ENCODE measurements around the gene FKBP1B. TPM values are rescaled to one million over a fixed set of nuclear protein-coding genes. Genes with fewer than 3 reads are reported as not detected.
A peak's percentile ranks its signal among the peaks of the same experiment; 100 is the strongest.

The FKBP1B gene
- total RNA-seq, 1 experiment from 2014 or later: 59.7 TPM

DNA sequence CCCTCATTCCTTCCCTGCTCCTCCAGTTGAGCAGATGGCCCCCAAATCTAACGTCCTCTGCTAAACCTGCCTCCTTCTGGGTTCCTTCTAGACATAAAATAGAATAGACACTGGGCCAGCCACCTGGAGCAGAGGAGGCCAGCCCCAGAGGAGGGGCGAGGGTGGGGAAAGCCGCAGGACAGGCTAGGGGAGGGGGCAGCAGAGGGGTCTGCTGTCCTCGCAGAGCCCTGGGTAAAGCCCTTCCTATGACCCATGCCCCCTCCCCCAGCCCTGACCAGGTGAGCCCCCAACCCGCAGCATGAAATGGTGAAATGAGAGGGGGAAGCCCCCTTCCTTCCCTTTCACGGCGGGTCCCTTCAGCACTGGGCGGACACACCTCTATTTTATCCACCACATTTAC, 31.8 kb upstream of the FKBP1B start:
- TF ChIP-seq, protein P1, sequence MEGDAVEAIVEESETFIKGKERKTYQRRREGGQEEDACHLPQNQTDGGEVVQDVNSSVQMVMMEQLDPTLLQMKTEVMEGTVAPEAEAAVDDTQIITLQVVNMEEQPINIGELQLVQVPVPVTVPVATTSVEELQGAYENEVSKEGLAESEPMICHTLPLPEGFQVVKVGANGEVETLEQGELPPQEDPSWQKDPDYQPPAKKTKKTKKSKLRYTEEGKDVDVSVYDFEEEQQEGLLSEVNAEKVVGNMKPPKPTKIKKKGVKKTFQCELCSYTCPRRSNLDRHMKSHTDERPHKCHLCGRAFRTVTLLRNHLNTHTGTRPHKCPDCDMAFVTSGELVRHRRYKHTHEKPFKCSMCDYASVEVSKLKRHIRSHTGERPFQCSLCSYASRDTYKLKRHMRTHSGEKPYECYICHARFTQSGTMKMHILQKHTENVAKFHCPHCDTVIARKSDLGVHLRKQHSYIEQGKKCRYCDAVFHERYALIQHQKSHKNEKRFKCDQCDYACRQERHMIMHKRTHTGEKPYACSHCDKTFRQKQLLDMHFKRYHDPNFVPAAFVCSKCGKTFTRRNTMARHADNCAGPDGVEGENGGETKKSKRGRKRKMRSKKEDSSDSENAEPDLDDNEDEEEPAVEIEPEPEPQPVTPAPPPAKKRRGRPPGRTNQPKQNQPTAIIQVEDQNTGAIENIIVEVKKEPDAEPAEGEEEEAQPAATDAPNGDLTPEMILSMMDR (conservative IDR thresholded peaks at IDR 0.05): no peak
- Histone ChIP-seq H2BK5ac (ENCODE audit: insufficient read length, low read length) (no peak overlapping the region), H3K56ac (ENCODE audit: insufficient read length, low read depth, low read length) (no peak overlapping the region), H3T11ph (ENCODE audit: low read length) (no peak overlapping the region), H3K9ac (ENCODE audit: extremely low read depth, insufficient read length, low read length) (no peak overlapping the region), H3K4ac (ENCODE audit: low read depth, low read length) (no peak overlapping the region), H3K79me1 (ENCODE audit: insufficient read depth, low read depth, low read length, poor library complexity, severe bottlenecking) (no peaks in the 10 kb centered on the region), H3K27me3 (ENCODE audit: insufficient read depth, low read length) (no peaks in the 10 kb centered on the region), H3K23me2 (ENCODE audit: insufficient read length, low read depth, low read length, poor library complexity, severe bottlenecking) (peaks cover 2% of the 10 kb centered on the region), H2BK12ac (ENCODE audit: insufficient read length, low read depth, low read length) (no peak overlapping the region), H3K27ac (ENCODE audit: insufficient read length, low read depth, low read length) (no peak overlapping the region), H2BK15ac (ENCODE audit: low read depth, low read length) (no peak overlapping the region), H2BK20ac (ENCODE audit: low read depth, low read length, poor library complexity, severe bottlenecking) (no peak overlapping the region), H4K8ac (replicated peaks; ENCODE audit: insufficient read length, low read depth, low read length) (no peak overlapping the region), H4K5ac (ENCODE audit: insufficient read length, low read depth, low read length) (no peak overlapping the region), H3K18ac (ENCODE audit: insufficient read length, low read depth, low read length) (no peak overlapping the region), H3K4me2 (ENCODE audit: insufficient read depth, insufficient read length, low read length) (no peak overlapping the region), H3K14ac (ENCODE audit: insufficient read depth, low read length) (no peak overlapping the region), H3K79me2 (ENCODE audit: insufficient read depth, low read length) (no peaks in the 10 kb centered on the region), H2AK5ac (ENCODE audit: insufficient read length, low read length) (no peak overlapping the region), H3K23ac (ENCODE audit: insufficient read length, low read depth, low read length) (no peak overlapping the region), H2AFZ (ENCODE audit: low read length) (no peak overlapping the region), H4K20me1 (ENCODE audit: control insufficient read depth, insufficient read depth, insufficient read length) (no peaks in the 10 kb centered on the region), H3K9me3 (ENCODE audit: control insufficient read depth, low read depth, low read length) (no peaks in the 10 kb centered on the region), H3K4me1 (ENCODE audit: insufficient read depth, low read length) (no peaks in the 10 kb centered on the region; the same call in 1 of the 2 replicates), H2BK120ac (ENCODE audit: low read depth, low read length, poor library complexity, severe bottlenecking) (no peak overlapping the region), H4K91ac (ENCODE audit: insufficient read length, low read depth, low read length) (no peak overlapping the region)
- Mint-ChIP-seq H3K27ac (peak overlapping the region in 1 of 3 experiments; percentile 86; a peak in 2 of 7 replicates), H3K4me1 (peaks cover 25% of the 10 kb centered on the region in 2 experiments), H3K36me3 (ENCODE audit: insufficient read depth in 1 of 3, low read depth in 3 of 3) (peaks cover 5 to 9% (median 7%) of the 10 kb centered on the region in 3 experiments; a peak in 6 of 7 replicates), H3K27me3 (ENCODE audit: low read depth) (no peaks in the 10 kb centered on the region), H3K4me3 (no peak overlapping the region), H3K9me3 (no peaks in the 10 kb centered on the region)
- DNase-seq: no peak
- no CpG with 5 or more reads among the region's 8 CpGs for WGBS (ENCODE audit: extremely low coverage, insufficient read length, low lambda C conversion rate)
